Esophagus muscularis mucosa (tissue), 3 donors: ENCODE results near the gene FALEC.

Source experiments
- EP300 ChIP-seq: sonication (generic); formaldehyde crosslinking; IDR thresholded peaks from one replicate; pipeline ENCODE4 v1.6.1; 2017; ENCODE audit warnings: antibody characterized with exemption
- TF ChIP-seq, protein P1 (sequence below), 3 experiments: fragments of 200-600 bp in 2 of 3; fragments of 450-650 bp in 1 of 3; sonication (generic) in 2 of 3; IDR thresholded peaks; one replicate each; pipeline ENCODE4 v1.5.1; 2017 to 2019; ENCODE audit warnings: antibody characterized with exemption in 3 of 3, mild to moderate bottlenecking in 2 of 3, moderate library complexity in 1 of 3

DNA sequence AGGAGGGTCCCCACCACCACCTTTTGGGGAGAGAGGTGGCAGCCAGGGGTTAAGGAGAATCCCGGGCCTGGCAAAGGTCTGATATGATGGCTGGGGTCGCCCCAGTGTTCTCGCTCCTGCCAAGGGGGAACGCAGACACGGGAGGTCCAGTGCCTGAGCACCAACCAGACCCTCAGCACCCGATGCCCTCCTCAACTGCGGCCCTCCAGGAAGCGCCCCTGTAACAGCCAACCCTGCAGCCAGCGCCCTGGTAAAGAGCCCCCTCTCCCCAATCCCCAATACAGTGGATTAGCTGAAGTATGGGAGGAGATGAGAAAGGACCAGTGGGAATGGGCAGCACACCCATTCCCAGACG, 44.1 kb downstream of the FALEC start:
- TF ChIP-seq, protein P1, sequence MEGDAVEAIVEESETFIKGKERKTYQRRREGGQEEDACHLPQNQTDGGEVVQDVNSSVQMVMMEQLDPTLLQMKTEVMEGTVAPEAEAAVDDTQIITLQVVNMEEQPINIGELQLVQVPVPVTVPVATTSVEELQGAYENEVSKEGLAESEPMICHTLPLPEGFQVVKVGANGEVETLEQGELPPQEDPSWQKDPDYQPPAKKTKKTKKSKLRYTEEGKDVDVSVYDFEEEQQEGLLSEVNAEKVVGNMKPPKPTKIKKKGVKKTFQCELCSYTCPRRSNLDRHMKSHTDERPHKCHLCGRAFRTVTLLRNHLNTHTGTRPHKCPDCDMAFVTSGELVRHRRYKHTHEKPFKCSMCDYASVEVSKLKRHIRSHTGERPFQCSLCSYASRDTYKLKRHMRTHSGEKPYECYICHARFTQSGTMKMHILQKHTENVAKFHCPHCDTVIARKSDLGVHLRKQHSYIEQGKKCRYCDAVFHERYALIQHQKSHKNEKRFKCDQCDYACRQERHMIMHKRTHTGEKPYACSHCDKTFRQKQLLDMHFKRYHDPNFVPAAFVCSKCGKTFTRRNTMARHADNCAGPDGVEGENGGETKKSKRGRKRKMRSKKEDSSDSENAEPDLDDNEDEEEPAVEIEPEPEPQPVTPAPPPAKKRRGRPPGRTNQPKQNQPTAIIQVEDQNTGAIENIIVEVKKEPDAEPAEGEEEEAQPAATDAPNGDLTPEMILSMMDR (IDR thresholded peaks at IDR 0.05): no peak
- no peak for TF ChIP-seq EP300
